NCI-H82 treated with DMSO at 0.1 percent for 48 hours (cell line): ENCODE measurements around the gene CACNA1B.
"Not testable (repeated sequence)": the region's sequence is repeated elsewhere in the genome, so short reads cannot be mapped to it uniquely, and the experiment has no call there.

Experiments used
- DNase-seq: peaks from one replicate; lab custom pipeline; 2025; ENCODE audit not compliant: unreplicated experiment; lab: John Stamatoyannopoulos, UW

Gene CACNA1B

GRCh38 chr9:138068601-138069035 lies 191.0 kb downstream of the CACNA1B start:
- DNase-seq: no peak

GRCh38 chr9:138069731-138070456 lies 192.3 kb downstream of the CACNA1B start:
- DNase-seq: no peak

GRCh38 chr9:138070815-138071214 lies 193.2 kb downstream of the CACNA1B start:
- DNase-seq: no peak

GRCh38 chr9:138071292-138071691 lies 193.7 kb downstream of the CACNA1B start:
- DNase-seq: no peak

- no peak for DNase-seq
Measured at GRCh38 chr9:138071731-138072130, 194.1 kb downstream of the CACNA1B start.

DNA sequence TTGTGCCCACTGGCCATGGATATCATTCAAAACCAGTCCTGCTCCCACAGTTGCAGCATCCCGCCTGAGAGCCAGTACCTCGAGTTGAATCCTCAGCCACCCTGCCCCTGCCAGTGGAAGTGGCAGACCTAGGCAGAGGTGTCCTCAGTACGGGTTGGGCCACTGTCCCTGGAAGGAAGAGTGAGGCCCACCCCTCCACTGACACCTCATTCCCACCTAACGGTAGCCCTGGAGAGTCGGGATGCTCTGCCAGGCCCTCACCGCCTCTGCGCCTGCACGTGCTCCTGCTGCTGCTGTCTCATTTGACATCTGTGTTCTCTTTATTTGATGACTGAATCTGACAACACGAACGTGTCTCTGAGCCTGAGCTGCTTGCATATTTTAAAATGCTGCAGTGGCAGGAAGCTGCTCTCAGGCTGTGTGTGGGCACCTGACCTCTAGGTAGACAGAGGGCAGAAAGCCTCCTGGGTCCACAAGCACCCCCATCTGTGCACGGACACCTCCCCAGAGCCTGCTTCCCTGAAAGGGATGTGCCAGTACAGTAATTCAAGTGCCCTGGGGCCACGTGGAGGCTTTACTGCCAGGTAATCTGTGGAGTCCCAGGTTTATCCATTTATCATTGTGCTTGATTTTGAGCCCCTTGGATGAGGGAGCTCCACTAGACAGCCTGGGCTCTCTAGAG lies 194.7 kb downstream of the CACNA1B start:
- no peak for DNase-seq

GRCh38 chr9:138072897-138073296 lies 195.3 kb downstream of the CACNA1B start:
- no peak for DNase-seq

DNA sequence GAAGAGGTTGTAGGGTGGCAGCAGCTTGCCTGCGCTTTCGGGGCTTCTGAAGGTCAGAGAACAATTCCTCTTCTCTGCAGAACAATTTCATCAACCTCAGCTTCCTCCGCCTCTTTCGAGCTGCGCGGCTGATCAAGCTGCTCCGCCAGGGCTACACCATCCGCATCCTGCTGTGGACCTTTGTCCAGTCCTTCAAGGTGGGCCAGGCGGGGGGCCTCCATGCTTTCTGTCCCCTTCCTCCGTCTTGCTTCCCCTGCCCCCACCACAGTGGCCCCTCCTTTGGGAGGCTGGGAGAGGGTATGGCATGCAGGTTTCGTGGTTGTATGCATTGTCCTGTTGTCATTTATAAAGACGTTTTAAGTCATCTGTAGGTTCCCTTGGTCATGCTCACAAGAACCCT lies 195.8 kb downstream of the CACNA1B start:
- no peak for DNase-seq

- DNase-seq: no peak
Measured at GRCh38 chr9:138073808-138074207, 196.2 kb downstream of the CACNA1B start.

- DNase-seq: no peak
Measured at GRCh38 chr9:138074516-138074915, 196.9 kb downstream of the CACNA1B start.

DNA sequence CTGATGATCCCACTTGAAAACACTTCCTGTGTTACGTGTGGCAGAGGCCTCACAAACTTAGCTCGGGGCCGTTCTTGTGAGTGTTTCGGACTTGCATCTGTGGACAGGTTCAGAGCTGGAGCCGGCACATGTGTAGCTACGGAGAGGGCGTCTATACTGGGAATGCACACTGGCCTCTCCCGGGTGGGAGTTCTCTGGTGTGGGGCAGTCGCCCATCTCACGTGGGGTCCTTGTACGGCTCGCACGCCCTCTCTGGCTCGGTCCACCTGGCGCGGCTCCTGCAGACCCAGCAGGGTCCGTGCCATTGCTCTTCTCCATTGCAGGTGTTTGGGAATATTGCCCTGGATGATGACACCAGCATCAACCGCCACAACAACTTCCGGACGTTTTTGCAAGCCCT lies 197.9 kb downstream of the CACNA1B start:
- no peak for DNase-seq

GRCh38 chr9:138075961-138076649 lies 198.5 kb downstream of the CACNA1B start:
- DNase-seq: no peak

- DNase-seq: no peak
Measured at GRCh38 chr9:138076650-138077009, 199.0 kb downstream of the CACNA1B start.

DNA sequence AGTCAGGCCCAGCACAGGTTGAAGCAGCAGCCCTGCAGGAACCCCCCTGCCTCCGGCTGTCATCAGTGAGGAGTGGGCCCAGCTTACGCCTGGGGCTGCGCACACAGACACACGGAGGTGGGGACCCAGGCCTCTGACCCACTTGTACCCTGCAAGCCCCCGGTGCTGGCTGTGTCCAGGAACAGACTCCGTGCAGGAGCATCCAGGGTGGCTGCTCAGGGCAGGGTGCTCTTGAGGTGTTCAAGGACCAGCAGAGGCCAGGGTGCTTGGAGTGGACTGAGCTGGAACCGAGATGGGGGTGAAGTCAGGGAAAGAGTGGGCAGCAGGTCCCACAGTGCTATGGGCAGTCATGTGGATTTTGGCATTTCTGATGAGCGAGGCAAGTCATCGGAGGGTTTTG lies 199.5 kb downstream of the CACNA1B start:
- no peak for DNase-seq

GRCh38 chr9:138077898-138078540 lies 200.4 kb downstream of the CACNA1B start:
- DNase-seq: no peak

DNA sequence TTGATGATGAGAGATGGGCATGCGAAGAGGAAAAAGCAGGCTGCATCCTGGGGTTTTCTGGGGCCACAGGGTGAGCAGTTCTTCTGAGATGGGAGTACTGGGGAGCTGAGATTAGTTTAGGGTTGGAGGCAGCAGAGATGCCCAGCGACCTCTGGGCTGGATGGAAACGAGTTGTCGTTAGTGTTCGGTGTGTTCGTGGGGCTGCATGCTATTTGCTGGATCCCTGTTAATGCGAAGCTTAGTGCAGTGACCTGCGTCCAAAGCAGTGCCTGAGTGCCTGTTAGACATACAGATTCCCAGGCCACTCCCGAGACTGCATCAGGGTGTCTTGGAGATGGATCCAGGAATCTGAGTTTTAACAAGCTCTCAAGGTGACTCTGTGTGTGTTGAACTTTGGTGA lies 201.3 kb downstream of the CACNA1B start:
- no peak for DNase-seq

GRCh38 chr9:138080979-138081378 lies 203.4 kb downstream of the CACNA1B start:
- DNase-seq: no peak

- DNase-seq: no peak
Measured at GRCh38 chr9:138082918-138083636, 205.5 kb downstream of the CACNA1B start.

DNA sequence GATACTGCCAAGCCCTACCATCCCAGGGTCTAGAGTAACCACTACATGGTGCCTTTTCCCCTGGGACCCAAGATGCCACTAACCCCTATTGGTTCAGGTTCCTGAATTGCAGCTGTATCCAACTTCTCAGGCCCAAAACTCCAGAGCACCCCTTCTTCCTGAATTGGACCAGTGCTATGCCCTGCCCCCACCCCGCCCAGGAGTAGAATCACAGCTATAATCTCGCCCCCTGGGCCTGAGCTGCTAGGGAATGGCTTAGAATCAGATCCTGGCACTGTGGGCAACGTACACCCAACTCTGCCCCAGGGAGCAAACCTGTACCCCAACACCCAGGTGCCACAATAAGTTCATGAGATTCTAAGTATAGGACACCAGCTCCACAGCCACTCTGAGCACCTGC lies 206.3 kb downstream of the CACNA1B start:
- DNase-seq: no peak

- no peak for DNase-seq
Measured at GRCh38 chr9:138085568-138085967, 208.0 kb downstream of the CACNA1B start.

GRCh38 chr9:138092057-138092456 lies 214.5 kb downstream of the CACNA1B start:
- not testable (repeated sequence) for DNase-seq
